Activated naive CD4-positive, alpha-beta T cell treated with Interleukin-2 at 50 U/mL for 16 hours (primary cell): ENCODE results near the gene DSP.

ENCODE experiments used
- DNase-seq: peaks from one replicate; pipeline ENCODE4 v3.0.0-alpha.2; 2020

Gene DSP

DNA sequence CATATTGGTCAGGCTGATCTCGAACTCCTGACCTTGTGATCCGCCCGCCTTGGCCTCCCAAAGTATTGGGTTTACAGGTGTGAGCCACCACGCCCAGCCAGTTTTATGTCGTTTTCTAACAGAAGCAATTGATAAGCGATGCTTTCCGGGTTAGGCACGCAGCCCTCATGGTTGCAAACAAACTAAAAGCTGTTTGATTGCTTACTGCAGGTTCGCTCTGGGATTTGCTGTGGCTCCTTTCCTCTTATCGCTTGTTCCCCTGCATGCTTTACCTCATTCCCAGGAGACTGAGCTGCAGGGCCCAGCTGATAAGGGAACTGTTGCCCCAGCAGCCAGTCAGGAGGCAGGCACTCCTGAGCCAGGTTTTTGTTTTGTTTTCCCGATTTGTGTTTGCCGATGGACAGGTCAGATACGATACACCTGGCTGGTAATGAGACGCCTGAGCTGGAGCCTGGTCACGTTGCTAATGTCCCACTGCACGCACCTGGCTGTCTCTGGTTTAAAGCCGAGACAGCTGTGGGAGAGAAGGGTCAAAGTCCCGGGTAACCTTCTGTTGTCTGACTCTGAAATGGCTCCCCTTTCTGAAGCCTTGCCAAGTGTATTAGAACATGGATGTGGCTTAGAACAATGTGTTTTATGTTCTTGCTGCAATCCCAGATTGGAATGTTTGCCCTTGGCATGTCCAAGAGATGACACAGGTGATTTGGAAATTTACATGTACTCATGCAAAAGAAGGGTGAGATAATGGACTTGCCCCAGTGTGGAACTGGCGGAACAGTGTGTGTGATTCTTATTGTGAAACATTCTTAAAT lies 19.9 kb downstream of the DSP start:
- DNase-seq = no peak

DNA sequence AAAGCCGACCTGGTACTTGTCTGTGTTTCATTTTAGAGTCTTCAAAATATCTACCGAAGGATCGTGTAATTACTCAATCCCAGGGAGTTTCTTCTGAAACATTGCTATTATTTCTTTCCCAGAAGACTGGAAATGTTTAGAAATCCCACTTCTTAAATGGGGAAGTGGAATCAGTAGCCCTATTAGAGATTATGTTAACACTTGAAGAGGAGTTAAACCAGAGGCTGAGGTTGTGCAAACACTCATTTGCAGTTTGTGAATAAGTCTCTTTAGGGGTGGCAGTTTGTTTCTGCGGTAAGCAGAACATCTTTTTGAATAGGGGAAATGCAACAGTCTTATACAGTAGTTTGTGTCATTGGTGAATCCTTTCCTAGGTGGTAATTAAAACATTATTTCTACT lies 21.3 kb downstream of the DSP start:
- no peak for DNase-seq

DNA sequence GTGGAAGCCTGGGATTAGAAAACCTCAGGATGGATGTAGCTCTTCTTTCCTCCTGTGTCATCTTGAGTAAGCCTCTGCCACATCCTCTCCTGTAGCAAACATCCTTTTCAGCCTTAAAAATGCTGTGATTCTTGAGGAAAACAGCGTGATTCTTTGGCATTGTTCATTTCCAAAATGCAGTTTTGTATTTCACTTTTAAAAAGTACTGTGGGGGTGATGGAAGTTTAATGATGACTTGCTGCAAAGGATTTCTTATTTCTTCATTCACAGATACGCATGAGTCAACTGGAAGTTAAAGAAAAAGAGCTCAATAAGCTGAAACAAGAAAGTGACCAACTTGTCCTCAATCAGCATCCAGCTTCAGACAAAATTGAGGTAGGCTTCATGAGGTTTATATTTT lies 24.6 kb downstream of the DSP start:
- no peak for DNase-seq

DNA sequence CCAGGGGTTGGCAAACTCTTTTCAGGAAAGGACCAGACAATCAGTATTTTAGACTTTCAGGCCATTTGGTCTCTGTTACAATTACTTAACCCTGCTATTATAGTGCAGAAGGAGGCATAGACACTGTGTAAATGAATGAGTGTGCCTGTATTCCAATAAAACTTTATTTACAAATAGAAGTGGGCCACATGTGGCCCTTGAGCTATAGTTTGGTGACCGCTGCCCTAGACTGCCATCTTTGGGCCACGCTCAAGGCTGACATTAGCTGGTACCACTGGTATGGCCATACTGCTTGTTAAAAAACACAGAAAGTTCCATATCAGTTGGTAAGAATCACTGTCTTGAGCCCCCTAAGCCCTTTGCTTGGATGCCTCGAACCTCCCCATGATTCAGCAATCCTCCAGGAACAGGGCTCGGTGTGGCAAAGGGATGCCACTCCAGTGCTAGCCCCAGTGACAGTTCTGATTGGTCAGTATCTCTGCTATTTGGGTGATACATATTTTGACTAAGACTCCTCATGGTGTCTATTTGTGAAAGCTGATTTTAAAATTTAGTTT lies 25.2 kb downstream of the DSP start:
- no peak for DNase-seq

DNA sequence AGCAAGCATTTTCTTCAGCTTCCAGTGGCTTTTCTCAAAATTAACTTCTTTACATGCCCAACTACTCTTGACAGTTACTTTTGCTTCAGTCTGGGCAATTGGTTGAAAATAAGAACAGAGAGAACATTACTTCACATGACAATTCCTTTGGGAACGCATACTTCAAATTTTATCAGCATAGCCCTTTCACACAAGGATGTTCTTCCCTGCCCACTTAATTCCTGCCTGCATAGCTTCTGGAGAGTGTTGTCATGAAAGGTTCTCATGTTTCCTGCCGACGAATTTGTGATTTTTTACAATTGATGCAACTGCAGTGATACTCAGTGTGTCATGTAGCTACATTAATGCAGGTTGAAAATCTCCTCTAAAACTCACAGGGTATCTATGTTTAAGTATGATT lies 26.6 kb downstream of the DSP start:
- no peak for DNase-seq

DNA sequence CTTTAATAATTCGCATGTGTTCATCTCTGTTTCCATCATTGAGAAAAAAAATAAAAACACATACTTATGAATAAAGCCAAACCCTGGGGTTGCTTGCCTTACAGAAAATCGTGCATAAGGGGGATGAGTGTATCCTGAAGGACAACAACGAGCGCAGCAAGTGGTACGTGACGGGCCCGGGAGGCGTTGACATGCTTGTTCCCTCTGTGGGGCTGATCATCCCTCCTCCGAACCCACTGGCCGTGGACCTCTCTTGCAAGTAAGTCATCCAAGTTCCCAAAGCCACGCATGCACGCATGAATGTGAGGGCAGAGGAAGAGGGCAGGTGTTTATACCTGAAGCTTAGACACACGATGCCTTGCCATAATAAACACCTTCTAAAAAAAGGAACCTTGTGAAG lies 27.6 kb downstream of the DSP start:
- DNase-seq = no peak

DNA sequence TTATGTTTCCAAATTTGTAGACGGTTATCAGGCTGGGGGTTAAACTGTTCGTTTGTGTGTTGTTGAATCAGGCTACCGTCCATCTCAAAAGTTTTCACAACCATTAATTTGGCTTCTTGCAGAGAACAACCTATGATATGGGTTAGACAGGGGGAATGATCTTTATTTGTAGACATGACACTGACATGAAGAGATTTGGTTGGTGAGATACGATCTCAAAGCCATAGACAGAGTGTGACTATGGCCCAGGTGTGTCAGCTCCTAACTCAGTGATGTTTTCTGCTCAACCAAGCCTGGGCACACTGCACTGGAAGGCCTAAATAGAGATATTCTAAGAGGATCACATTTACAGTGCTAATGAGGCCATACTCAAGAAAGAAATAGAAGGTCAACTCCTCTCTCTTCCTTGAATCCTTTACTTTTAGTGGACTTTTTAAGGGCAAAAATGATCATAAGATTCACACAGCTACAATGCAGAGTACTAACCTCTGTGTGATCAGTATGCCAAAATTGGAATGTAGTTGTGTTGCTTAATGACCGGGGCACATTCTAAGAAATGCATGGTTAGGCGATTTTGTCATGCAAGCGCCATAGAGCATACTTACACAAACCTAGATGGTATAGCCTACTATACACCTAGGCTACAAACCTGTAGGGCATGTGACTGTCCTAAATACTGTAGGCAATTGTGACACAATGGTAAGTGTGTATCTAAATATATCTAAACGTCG lies 30.9 kb downstream of the DSP start:
- DNase-seq = no peak

DNA sequence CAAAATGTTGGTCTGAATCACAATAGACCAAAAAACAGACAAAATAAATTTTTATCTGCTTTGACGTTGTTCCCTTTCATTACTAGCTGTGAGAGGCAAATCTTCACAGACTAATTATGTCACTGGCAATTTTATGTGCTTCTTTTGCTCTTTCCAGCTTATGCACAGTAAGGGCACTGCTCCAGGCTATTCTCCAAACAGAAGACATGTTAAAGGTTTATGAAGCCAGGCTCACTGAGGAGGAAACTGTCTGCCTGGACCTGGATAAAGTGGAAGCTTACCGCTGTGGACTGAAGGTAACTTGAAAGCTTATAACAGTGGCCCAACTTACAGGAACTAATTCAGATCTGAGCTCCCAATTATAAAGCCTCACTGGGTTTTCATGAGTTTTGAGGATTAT lies 33.0 kb downstream of the DSP start:
- no peak for DNase-seq

DNA sequence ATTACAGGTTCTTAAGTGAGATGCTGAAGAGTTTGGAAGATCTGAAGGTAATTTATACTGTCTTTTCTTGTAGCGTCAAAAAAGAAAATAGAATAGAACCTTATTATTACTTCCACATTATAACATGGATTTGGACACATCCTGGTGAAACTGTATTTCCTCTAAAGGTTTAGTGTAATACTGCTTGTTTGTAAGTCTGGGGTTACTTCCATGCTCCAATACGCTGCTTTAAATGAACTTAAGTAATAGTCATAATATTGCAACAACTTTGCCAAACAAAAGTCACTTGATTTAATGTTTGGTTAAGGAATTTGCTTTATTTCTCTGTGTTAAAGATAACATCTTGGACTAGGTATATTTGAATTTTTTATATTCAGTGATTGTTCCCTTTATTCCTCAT lies 37.0 kb downstream of the DSP start:
- no peak for DNase-seq

DNA sequence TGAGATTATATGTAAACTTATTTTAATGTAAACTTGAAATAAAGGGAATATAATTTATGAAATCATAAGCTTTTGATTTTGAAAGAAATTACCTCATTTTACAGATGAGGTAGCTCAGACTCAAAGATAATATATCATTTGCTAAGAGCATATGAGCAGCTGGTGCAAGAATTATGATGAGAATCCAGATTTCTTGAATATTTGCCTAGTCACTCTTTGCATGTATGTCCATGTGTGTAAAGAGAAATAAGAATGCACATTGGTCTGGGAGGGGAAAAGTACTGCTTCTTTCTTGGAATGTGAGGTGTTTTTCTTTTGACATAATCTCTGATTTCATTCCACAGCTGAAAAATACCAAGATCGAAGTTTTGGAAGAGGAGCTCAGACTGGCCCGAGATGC lies 37.5 kb downstream of the DSP start:
- no peak for DNase-seq

DNA sequence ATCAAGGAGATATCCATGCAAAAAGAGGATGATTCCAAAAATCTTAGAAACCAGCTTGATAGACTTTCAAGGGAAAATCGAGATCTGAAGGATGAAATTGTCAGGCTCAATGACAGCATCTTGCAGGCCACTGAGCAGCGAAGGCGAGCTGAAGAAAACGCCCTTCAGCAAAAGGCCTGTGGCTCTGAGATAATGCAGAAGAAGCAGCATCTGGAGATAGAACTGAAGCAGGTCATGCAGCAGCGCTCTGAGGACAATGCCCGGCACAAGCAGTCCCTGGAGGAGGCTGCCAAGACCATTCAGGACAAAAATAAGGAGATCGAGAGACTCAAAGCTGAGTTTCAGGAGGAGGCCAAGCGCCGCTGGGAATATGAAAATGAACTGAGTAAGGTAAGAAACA lies 38.4 kb downstream of the DSP start:
- DNase-seq = no peak

DNA sequence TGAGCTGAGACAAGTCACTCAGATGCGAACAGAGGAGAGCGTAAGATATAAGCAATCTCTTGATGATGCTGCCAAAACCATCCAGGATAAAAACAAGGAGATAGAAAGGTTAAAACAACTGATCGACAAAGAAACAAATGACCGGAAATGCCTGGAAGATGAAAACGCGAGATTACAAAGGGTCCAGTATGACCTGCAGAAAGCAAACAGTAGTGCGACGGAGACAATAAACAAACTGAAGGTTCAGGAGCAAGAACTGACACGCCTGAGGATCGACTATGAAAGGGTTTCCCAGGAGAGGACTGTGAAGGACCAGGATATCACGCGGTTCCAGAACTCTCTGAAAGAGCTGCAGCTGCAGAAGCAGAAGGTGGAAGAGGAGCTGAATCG lies 39.1 kb downstream of the DSP start:
- DNase-seq = no peak

DNA sequence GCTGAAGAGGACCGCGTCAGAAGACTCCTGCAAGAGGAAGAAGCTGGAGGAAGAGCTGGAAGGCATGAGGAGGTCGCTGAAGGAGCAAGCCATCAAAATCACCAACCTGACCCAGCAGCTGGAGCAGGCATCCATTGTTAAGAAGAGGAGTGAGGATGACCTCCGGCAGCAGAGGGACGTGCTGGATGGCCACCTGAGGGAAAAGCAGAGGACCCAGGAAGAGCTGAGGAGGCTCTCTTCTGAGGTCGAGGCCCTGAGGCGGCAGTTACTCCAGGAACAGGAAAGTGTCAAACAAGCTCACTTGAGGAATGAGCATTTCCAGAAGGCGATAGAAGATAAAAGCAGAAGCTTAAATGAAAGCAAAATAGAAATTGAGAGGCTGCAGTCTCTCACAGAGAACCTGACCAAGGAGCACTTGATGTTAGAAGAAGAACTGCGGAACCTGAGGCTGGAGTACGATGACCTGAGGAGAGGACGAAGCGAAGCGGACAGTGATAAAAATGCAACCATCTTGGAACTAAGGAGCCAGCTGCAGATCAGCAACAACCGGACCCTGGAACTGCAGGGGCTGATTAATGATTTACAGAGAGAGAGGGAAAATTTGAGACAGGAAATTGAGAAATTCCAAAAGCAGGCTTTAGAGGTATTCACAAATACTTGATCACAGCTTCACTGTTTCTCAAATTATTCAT lies 39.6 kb downstream of the DSP start:
- no peak for DNase-seq

DNA sequence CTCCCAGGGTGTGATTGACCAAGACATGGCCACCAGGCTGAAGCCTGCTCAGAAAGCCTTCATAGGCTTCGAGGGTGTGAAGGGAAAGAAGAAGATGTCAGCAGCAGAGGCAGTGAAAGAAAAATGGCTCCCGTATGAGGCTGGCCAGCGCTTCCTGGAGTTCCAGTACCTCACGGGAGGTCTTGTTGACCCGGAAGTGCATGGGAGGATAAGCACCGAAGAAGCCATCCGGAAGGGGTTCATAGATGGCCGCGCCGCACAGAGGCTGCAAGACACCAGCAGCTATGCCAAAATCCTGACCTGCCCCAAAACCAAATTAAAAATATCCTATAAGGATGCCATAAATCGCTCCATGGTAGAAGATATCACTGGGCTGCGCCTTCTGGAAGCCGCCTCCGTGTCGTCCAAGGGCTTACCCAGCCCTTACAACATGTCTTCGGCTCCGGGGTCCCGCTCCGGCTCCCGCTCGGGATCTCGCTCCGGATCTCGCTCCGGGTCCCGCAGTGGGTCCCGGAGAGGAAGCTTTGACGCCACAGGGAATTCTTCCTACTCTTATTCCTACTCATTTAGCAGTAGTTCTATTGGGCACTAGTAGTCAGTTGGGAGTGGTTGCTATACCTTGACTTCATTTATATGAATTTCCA lies 43.9 kb downstream of the DSP start:
- DNase-seq = no peak

DNA sequence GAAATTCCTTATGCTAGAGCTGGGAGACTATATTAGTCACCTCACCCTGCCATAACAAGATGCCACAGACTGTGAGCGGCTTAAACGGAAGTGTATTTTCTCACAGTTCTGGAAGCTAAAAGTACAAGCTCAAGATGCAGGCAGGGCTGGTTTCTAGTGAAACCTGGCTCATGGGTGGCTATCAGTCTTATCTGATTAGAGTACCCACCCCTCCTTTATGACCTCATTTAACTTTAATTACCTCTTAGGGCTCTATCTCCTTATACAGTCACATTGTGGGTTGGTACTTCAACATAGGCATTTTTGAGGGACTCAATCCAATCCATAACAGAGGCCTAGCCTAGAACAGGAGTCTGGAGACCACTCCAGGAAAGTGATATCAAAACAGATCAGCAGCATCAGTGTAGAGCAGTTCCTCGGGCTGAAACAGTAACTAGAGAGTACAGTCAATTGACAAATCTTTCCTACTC lies 46.2 kb downstream of the DSP start:
- no peak for DNase-seq

DNA sequence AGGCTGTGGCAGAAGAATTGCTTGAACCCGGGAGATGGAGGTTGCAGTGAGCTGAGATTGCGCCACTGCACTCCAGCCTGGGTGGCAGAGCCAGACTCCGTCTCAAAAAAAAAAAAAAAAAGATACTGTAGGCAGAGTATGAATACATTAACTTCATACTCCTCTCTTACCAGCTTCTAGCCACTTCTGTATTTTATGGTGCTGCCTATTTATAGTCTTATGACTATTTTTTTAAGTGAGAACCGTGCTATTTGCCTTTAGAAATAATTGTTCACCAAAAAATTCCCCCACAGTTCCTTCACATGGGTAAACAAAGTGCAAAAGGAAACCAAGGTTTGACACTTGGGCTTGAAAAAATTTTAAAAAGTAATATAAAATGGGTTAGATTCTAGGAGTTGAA lies 47.0 kb downstream of the DSP start:
- no peak for DNase-seq

DNA sequence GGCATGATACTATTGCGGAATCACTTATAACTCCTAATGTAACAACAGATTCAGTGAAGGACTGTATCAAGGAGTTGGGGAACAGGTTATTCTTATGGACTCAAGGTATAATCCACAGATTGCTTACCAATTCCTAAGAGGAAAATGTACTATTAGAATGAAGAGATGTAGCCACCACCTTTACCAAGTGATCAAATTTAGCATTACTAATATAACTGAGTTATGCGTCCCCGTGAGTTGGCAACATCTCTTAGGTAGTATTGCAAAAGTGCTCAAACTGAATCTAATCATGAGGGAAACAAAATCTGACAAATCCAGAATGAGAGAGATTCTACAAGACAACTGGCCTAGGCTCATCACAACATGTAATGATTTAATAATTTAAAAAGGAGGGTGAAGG lies 47.8 kb downstream of the DSP start:
- DNase-seq = no peak

DNA sequence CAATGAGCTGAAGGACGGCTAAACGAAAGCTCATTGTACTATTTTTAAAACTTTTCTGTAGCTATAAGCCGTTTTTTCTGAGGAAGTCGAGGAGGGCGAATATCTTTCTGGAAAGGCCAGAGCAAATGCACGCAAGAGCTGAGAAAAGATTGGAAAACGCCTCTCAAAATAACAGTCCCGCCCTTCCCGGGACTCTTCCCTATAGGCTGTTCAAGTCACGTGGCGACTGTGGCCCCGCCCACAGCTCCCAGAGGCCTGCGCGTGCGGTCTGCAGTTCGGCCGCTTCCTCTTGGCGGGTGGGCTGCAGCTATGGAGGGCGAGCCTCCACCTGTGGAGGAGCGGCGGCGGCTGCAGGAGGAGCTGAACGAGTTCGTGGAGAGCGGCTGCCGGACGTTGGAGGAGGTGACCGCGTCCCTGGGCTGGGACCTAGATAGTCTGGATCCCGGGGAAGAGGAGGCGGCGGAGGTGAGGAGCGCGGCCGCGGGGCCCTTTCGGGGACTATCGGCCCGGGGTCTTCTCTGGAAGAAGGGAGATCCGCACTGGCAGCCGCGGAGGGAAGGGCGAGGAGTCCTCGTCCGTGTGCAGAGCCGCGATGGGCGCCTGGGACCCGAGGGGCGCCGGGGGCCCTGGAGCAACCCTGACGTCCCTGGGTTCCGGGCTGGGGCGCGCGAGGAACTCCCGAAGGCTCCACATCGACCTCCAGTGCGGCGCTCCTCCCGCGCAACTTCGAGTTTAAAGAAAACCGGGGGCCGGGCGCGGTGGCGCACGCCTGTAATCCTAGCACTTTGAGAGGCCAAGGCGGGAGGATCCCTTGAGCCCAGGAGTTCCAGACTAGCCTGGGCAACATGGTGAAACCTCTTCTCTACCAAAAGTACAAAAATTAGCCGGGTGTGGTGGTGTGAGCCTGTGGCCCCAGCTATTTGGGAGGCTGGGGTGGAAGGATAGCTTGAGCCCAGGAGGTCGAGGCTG lies 48.8 kb downstream of the DSP start, which contains the start of gene SNRNP48:
TSS of gene SNRNP48 (plus strand) at position 250 of the 969 bp plus-strand sequence. CDS start at position 310, 60 bp downstream.
- peak; percentile 93 for DNase-seq

DNA sequence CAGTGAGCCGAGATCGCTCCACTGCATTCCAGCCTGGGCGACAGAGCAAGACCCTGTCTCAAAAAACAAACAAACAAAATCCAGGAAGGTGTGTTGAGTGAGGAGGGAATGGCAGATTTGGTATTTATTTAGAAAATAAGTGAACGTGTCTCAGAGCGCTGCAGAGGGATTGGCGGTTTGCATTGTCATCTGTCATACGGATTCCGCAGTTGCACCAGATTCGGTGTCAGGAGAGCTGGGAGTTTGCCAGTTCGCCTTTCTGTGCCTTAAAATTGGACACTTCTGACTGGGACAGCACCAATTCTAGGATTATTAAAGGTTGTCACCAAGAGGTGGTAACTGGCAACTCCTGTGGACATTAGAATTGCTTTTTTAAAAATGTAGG lies 49.4 kb downstream of the DSP start:
- DNase-seq = no peak

DNA sequence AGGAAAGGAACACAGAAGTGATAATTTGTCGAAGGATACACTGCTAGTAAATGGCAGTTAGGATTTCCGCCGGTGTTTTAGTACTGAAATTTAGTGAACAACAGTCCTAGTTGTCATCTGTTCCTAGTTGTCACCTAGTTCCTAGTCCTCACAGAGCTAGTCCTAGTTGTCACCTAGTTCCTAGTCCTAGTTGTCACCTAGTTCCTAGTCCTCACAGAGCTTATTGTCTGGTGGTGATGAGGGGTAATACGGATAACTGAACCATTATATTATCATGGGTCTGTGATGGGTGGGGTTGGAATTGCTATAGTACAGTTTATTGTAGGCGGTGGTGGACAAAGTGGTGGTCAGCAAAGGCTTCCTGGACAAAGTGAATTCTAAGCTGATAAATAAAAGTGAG lies 50.3 kb downstream of the DSP start:
- no peak for DNase-seq

DNA sequence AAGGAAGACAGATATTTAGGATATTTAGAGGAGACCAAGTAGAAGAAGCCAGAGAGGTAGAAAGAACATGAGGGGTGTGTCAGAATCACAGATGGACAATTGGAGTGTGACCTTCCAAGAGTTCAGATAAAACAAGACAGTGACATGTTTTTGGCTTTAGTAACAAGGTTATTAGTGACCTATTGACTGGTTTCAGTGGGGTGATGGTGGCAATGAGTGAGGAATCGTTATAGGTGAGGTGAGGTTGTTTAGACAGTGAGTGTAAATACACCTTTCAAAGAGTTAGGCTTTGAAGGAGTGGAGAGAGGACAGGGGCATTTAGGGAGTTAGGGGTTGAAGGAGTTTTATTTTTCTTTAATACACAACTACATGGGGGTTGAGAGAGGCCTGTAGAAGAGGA lies 51.8 kb downstream of the DSP start:
- no peak for DNase-seq
